GM18867 (cell line): ENCODE results near the gene CADM1.

ENCODE experiments used
- ATAC-seq: cut with Tn5 transposase; IDR thresholded peaks from one replicate; pipeline ENCODE4 v1.9.1; 2021; ENCODE audit warnings: mild to moderate bottlenecking, moderate library complexity; ENCODE audit not compliant: unreplicated experiment

Gene CADM1

GRCh38 chr11:115409116-115409670 is 95.0 kb downstream of the CADM1 start:
- ATAC-seq, result no peak

GRCh38 chr11:115408036-115408921 is 95.9 kb downstream of the CADM1 start:
- ATAC-seq, result no peak

GRCh38 chr11:115407496-115407895 is 96.7 kb downstream of the CADM1 start:
- ATAC-seq, result no peak

GRCh38 chr11:115406404-115406803 is 97.8 kb downstream of the CADM1 start:
- no peak for ATAC-seq

GRCh38 chr11:115398333-115399080 is 105.7 kb downstream of the CADM1 start:
- ATAC-seq, result no peak

GRCh38 chr11:115396533-115396932 is 107.7 kb downstream of the CADM1 start:
- ATAC-seq, result no peak

DNA sequence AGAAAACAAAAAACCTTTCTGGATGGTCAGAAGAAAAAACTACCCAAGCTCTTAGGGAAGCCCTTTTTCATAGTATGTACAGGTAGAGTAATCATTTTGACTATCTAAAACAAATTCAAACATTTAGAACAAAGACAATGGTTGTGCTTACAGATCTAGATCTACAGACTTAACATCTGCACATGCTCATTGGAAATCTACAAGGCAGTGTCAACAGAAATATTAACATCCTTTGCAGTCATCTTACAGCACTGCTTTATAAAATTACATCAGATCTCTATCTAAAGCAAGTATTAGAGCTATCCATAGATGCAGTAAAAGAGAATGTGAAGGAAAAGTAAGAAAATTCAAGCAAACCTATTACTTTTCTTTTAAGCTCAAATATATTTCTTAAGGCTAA is 110.3 kb downstream of the CADM1 start:
- no peak for ATAC-seq

DNA sequence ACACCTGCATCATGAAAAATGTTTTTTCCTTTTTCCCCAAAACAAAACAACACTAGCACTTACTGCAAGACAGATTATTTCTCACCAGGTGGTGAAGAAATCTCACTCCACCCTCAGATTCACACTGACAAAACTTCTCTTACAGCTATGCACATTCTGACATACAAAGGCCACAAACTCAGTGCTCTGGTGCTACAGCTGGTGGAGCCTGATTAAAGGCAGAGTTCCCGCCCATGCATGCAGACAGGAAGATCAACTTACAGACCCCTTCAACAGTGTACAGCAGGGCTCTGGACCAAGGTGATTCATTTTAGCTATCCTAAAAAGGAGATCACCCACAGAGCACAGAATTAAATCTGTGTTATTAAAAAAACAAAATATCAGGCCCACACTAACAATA is 112.6 kb downstream of the CADM1 start:
- no peak for ATAC-seq

- ATAC-seq, result no peak
Observed at GRCh38 chr11:115391160-115391559, 113.1 kb downstream of the CADM1 start.

- ATAC-seq, result no peak
Observed at GRCh38 chr11:115390441-115390840, 113.8 kb downstream of the CADM1 start.

DNA sequence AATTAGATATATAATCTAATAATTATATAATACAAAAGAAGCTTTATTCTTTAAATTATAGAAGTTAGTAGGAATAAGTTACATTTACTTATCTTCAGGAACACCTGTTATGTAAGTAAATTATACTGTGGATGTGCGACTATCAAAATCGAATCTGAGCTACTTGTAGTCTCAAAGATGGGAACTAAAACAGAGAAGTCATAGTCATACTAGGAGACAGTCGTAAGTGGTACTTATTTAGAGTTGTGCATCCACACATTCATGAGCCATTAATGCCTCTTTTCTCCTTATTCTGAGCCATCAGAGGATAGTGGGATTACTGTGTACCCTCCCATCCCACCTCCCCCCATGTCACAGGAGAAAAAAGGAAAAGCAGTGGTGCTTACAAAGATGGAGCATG is 114.4 kb downstream of the CADM1 start:
- ATAC-seq, result no peak

DNA sequence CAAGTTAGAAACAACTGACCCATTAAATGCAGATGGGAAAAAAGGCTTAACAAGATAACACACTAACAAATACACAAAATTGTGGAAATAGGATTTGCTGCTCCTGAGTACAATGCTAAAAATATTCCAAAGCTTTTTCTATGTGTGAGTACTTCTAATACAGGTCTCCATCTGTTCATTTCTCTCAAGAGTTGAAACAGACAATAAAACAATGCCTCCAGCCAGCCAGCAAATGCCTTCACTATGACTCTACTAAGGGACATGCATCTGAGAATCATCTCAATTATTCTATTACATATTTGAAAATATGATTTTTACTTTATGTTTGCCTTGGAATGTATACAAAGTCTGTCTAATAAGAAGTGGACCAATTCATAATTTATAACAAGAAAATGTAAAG is 119.0 kb downstream of the CADM1 start:
- no peak for ATAC-seq

- no peak for ATAC-seq
Observed at GRCh38 chr11:115384236-115384635, 120.0 kb downstream of the CADM1 start.

GRCh38 chr11:115383431-115383830 is 120.8 kb downstream of the CADM1 start:
- no peak for ATAC-seq

- ATAC-seq, result no peak
Observed at GRCh38 chr11:115379528-115379927, 124.7 kb downstream of the CADM1 start.

- ATAC-seq, result no peak
Observed at GRCh38 chr11:115378557-115378956, 125.7 kb downstream of the CADM1 start.

DNA sequence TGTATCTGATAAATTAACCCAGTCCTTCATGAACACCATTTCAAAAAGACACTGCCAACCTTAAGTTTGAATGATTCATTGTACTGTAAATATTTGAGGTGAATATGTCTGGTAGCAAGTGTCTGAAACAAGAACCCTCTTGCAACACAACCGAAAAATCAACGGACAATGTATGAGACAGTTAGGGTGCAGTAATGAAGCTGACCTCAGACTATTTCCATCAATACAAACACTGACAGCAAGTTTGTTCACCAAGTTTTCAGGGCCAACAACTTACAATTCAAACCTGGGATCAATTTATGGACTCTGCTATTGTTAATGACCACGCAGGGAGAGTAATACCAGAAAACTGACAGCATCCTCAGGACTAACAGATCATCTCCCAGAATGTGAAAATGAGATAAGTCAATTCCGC is 126.3 kb downstream of the CADM1 start:
- ATAC-seq, result no peak

GRCh38 chr11:115368616-115369015 is 135.6 kb downstream of the CADM1 start:
- ATAC-seq, result no peak

GRCh38 chr11:115366826-115367225 is 137.4 kb downstream of the CADM1 start:
- ATAC-seq, result no peak

- ATAC-seq, result no peak
Observed at GRCh38 chr11:115365907-115366306, 138.3 kb downstream of the CADM1 start.

GRCh38 chr11:115364896-115365295 is 139.3 kb downstream of the CADM1 start:
- ATAC-seq, result no peak

DNA sequence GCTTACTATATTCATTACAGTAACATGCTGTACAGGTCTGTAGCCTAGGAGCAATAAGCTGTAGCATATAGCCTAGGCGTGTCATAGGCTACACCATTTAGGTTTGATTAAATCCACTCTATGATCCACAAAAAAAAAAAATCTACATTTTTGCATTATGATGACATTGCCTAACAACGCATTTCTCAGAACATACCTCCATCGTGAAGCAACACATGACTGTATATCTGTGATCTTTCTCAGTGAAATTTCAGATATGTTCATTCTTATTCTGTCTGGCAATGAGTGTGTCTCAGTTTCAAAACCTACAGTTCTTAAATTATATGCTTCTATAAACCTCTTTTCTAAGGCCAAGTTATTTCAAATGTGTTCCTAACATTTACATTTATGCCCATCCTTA is 140.3 kb downstream of the CADM1 start:
- ATAC-seq, result no peak
